ACC112 (cell line): Measurements from ENCODE around the gene PLCL1.

Experiments
- H2AFZ ChIP-seq: fragments of 200-600 bp; sonication (generic); one replicate; pipeline ENCODE4 v1.6.0; 2017; ENCODE audit warnings: antibody characterized with exemption, low read length; ENCODE audit not compliant: unreplicated experiment
- H3K27ac ChIP-seq: fragments of 200-600 bp; sonication (generic); 2 replicates; pipeline ENCODE4 v1.5.1; 2014; ENCODE audit warnings: low read depth, mild to moderate bottlenecking, antibody characterized with exemption, low read length, moderate library complexity
- H3K27me3 ChIP-seq: fragments of 200-600 bp; sonication (generic); 2 replicates; pipeline ENCODE4 v1.6.1; 2014; ENCODE audit warnings: mild to moderate bottlenecking, antibody characterized with exemption, low read length, moderate library complexity, mixed read lengths; ENCODE audit not compliant: insufficient read depth
- H3K36me3 ChIP-seq: fragments of 200-600 bp; sonication (generic); 2 replicates; pipeline ENCODE4 v1.6.1; 2016; ENCODE audit warnings: mild to moderate bottlenecking, antibody characterized with exemption, low read length, moderate library complexity, mixed read lengths; ENCODE audit not compliant: insufficient read depth
- H3K4me1 ChIP-seq: fragments of 200-600 bp; sonication (generic); one replicate; pipeline ENCODE4 v1.6.1; 2016; ENCODE audit warnings: low read length, mixed read lengths; ENCODE audit not compliant: insufficient read depth, unreplicated experiment, control insufficient read depth
- H3K4me3 ChIP-seq: fragments of 200-600 bp; sonication (generic); 2 replicates; pipeline ENCODE4 v1.5.1; 2014; ENCODE audit warnings: mild to moderate bottlenecking, low read depth, low read length
- H3K79me2 ChIP-seq: fragments of 200-600 bp; sonication (generic); one replicate; pipeline ENCODE4 v1.6.0; 2016; ENCODE audit warnings: low read length; ENCODE audit not compliant: control insufficient read depth, unreplicated experiment, insufficient read depth

The PLCL1 gene

DNA sequence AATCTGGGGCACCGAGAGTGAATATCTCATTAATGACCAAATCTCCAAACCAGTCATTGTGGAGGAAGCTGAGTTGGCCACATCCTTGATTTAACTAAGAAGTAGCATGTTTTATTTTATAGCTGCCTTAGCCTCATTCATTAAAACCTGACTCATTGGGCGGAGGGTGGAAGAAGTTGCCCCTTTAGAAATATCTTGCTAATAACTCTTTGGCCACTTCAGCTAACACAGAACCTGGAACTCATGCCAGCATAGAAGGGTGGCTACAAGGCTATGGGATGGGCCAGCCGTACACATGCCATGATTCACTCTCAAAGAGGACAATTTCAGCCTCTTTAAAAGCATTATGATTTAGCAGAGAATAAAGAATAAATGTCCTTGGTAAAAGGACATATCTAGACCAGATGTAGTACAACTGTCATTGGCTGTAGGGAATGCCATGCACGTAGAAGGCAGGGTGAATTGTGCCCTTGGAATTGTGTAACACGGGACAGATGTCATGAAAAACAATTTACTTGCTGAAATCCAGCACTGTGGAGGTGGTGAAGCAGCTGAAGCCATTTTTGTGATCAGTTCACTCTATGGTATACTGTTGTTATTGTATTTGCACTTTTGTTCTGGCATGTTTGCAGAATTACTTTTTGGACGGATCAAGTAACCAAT, 330.0 kb downstream of the PLCL1 start:
- H3K27ac ChIP-seq: no peak overlapping the region
- H3K79me2 ChIP-seq: no peaks in the 10 kb centered on the region
- H3K36me3 ChIP-seq: no peaks in the 10 kb centered on the region

DNA sequence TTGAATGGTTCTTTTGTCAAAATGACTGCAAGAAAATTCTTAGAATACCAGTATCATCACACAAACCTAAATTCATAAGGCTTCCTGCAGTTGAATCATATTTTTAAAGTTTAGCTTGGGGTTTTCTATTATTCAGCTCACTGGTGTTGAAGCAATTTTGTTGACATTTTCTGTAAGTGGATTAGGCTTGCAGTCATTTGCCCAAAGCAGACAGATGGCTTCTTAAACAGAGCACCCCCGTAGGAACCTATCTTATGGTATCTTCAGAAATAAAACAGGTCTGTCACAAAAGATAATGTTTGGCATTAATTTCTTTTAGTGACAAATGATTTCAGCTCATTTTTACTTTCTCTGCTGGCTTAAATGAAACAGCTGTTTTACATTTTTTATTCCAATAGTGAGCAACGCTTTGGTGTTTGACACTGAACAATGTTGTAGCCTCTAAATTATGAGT, 331.1 kb downstream of the PLCL1 start:
- no peak overlapping the region for H2AFZ ChIP-seq
- no peaks in the 10 kb centered on the region for H3K79me2 ChIP-seq
- no peaks in the 10 kb centered on the region for H3K36me3 ChIP-seq
- no peaks in the 10 kb centered on the region for H3K4me1 ChIP-seq
- no peak overlapping the region for H3K4me3 ChIP-seq
- H3K27ac ChIP-seq: no peak overlapping the region
- peaks cover 5% of the 10 kb centered on the region for H3K27me3 ChIP-seq

More for the DNA sequence above, 330.0 kb downstream of the PLCL1 start:
- no peak overlapping the region for H3K4me3 ChIP-seq
- H3K4me1 ChIP-seq: no peaks in the 10 kb centered on the region
- peaks cover 8% of the 10 kb centered on the region for H3K27me3 ChIP-seq
- H2AFZ ChIP-seq: no peak overlapping the region

DNA sequence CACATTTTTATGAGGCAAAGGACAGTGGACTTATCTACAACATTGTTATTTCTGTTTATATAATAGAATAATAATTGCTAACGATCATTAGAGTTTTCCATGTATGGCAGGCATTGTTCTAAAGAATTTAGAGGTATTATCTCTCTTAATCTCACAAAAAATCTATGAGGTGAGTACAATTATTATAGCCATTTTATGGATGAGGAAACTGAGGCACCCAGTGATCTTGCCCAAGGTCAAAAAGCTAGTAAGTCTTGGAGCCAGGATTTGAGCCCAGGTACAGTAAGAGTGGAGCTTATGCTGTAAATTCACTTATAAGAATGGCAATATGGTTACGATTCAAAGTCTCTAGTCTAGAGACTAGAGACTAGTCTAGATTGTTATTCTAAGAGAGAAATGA, 331.7 kb downstream of the PLCL1 start:
- no peaks in the 10 kb centered on the region for H3K27me3 ChIP-seq
- no peaks in the 10 kb centered on the region for H3K36me3 ChIP-seq
- no peaks in the 10 kb centered on the region for H3K79me2 ChIP-seq
- no peaks in the 10 kb centered on the region for H3K4me1 ChIP-seq
- no peak overlapping the region for H3K4me3 ChIP-seq
- no peak overlapping the region for H2AFZ ChIP-seq
- H3K27ac ChIP-seq: no peak overlapping the region

DNA sequence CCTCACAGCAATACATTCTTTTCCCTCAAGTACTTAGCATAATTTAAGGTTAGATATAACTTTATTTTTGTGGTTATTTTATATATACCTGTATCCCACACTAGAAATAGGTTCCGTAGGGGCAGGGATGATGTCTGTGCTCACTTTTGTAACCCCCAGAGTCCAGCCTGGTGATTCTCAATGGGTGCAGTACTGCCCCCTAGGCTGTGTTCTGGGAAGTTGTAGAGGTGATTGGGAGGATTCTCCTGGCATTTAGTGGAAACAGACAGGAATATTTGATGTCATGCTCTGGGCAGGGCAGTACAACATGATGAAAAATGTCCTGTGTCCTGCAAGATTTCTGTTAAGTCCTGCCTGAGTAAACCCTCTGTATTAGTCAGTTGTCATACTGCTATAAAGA, 333.3 kb downstream of the PLCL1 start:
- Histone ChIP-seq H3K4me1 (no peaks in the 10 kb centered on the region), H3K27me3 (no peaks in the 10 kb centered on the region), H3K36me3 (no peaks in the 10 kb centered on the region), H3K79me2 (no peaks in the 10 kb centered on the region), H3K4me3 (no peak overlapping the region), H3K27ac (no peak overlapping the region), H2AFZ (no peak overlapping the region)

DNA sequence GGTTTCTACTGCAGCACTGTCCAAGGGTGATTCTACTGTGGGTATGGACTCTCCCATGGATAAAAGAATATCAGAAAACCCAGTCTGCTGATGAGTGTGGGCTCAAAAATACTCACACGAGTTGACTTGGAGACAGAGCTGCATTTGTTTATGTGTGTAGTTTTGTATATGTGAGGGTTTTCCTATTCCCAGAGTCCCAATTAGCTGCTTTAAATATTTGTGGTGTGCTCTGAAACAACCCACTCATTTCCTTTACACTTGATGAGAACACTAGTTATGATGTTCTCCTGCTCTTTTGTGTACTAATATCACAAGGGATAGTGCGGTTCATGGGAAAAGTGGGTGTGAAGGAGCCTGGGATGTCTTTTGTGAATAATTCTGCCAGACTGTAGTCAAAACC, 337.3 kb downstream of the PLCL1 start:
- no peak overlapping the region for H2AFZ ChIP-seq
- no peak overlapping the region for H3K27ac ChIP-seq
- H3K4me1 ChIP-seq: no peaks in the 10 kb centered on the region
- no peaks in the 10 kb centered on the region for H3K79me2 ChIP-seq
- no peak overlapping the region for H3K4me3 ChIP-seq
- H3K27me3 ChIP-seq: no peaks in the 10 kb centered on the region
- H3K36me3 ChIP-seq: no peaks in the 10 kb centered on the region

DNA sequence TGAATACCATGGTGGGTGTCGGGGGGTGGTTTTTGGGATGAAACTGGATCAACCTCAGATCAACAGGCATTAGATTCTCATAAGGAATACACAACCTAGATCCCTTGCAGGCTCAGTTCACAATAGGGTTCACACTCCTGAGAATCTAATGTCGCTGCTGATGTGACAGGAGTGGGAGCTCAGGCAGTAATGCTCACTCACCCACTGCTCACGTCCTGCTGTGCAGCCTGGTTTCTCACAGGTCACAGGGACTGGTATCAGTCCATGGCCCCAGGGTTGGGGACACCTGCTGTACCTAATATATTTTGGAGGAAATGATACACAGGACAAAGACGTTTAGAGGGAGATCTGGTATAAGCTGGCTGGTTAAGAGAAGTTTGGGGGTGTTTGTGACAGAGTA, 338.8 kb downstream of the PLCL1 start:
- Histone ChIP-seq H3K79me2 (no peaks in the 10 kb centered on the region), H3K27me3 (no peaks in the 10 kb centered on the region), H3K4me1 (no peaks in the 10 kb centered on the region), H3K4me3 (no peak overlapping the region), H2AFZ (no peak overlapping the region), H3K36me3 (no peaks in the 10 kb centered on the region), H3K27ac (no peak overlapping the region)

DNA sequence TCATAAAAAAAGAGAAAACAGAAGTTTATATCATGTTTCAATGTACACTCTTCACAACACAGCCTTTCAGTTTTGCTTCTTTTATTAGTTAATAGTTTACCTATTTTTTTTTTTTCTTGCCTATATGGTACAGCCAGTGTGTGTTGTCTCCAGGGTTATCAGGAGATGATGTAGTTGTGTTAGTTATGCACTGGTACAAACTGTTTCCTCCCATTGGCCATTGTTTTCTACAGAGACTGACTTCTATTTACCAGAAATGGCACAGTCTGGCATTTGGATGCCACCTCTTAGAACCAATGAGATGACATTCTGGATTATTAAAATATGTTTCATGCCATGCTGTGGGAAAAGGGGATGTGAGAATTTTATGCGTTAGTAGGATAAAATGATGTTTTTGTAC, 339.4 kb downstream of the PLCL1 start:
- Histone ChIP-seq H3K27ac (no peak overlapping the region), H2AFZ (no peak overlapping the region), H3K4me1 (no peaks in the 10 kb centered on the region), H3K27me3 (no peaks in the 10 kb centered on the region), H3K79me2 (no peaks in the 10 kb centered on the region), H3K4me3 (no peak overlapping the region), H3K36me3 (no peaks in the 10 kb centered on the region)

DNA sequence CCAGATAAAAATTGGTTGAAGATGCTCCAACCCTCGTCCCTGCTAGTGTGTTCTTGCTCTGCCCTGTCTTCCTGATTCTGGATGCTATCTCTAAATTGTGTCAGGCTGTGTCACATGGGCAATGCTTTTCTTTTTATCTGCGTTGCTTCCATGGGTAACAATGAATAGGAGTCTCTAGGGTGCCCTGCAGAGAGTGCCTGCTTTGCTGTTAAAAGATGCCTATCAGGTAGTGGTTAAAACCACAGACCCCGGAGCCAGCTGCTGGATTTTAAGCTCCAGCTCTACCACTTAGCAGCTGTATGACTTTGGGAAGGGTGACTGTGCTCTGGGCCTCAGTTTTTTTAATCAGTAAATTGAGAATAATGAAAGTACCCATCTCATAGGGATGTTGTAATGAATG, 340.3 kb downstream of the PLCL1 start:
- no peaks in the 10 kb centered on the region for H3K27me3 ChIP-seq
- no peak overlapping the region for H3K27ac ChIP-seq
- H3K4me3 ChIP-seq: no peak overlapping the region
- H3K36me3 ChIP-seq: no peaks in the 10 kb centered on the region
- H3K79me2 ChIP-seq: no peaks in the 10 kb centered on the region
- no peaks in the 10 kb centered on the region for H3K4me1 ChIP-seq
- no peak overlapping the region for H2AFZ ChIP-seq

DNA sequence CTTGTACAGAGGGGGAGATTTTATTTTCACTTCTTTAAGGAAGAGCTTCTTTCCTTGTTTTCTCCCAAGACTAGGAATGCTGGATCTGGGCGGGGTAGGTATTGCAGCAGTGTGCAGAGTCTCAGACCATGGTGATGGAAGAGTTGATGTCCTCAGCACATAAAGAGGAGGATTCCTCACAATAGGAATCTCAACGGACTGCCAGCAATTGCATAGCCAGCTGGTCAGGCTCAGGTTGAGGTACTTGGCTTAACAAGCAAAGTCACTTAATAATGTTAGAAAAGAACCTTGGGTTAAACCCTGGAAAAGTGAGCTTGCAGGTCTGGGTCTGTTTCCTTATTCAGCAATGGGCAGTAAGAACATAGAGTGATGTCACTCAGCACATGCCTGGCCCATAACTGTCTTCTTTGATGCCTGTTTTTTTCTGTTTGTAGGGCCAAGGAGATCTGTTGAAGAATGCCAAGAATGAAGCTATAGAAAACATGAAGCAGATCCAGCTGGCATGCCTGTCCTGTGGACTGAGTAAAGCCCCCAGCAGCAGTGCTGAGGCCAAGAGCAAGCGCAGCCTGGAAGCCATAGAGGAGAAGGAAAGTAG, 342.1 kb downstream of the PLCL1 start:
- Histone ChIP-seq H3K36me3 (no peaks in the 10 kb centered on the region), H3K27ac (no peak overlapping the region), H3K4me3 (no peak overlapping the region), H3K27me3 (no peaks in the 10 kb centered on the region), H3K4me1 (no peaks in the 10 kb centered on the region), H3K79me2 (no peaks in the 10 kb centered on the region), H2AFZ (no peak overlapping the region)

DNA sequence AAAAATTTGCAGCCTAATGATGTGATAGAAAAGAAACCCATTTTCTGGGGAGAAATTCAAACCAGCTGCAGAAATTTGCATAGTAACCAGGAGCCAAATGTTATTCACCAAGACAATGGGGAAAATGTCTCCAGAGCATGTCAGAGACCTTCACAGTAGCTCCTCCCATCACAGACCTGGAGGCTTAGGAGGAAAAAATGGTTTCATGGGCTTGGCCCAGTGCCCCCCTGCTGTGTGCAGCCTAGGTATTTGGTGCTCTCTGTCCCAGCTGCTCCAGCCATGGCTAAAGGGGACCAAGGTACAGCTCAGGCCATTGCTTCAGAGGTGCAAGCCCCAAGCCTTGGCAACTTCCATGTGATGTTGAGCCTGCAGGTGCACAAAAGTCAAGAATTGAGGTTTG, 352.9 kb downstream of the PLCL1 start:
- Histone ChIP-seq H3K4me3 (no peak overlapping the region), H2AFZ (no peak overlapping the region), H3K27me3 (peaks cover 3% of the 10 kb centered on the region; the same call in 1 of the 2 replicates), H3K36me3 (no peaks in the 10 kb centered on the region), H3K27ac (no peak overlapping the region), H3K79me2 (no peaks in the 10 kb centered on the region), H3K4me1 (no peaks in the 10 kb centered on the region)

DNA sequence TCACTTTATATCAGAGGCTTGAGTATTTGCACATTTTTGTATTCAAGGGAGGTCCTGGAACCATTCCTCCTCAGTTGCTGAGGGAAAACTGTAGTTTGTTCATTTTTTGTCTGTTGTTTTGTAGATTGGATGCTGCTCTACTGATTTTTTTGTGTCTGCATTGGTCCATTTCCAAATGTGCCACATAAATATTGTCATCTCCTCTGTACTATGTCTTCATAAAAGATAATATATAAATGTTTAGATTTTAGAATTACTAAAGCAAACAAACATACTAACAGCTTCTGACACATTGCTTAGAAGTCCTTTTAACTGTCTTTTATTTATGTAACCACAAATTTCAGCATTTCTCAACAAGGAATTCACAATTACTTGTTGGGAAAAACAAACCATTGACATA, 356.8 kb downstream of the PLCL1 start:
- Histone ChIP-seq H3K36me3 (no peaks in the 10 kb centered on the region), H3K27ac (no peak overlapping the region), H3K4me3 (no peak overlapping the region), H2AFZ (no peak overlapping the region), H3K79me2 (no peaks in the 10 kb centered on the region), H3K27me3 (peaks cover 9% of the 10 kb centered on the region; the same call in 1 of the 2 replicates), H3K4me1 (no peaks in the 10 kb centered on the region)
